Measurements from ENCODE around the gene ARHGAP5. TPM values are rescaled to one million over a fixed set of nuclear protein-coding genes. Genes with fewer than 3 reads are reported as not detected.

Gene ARHGAP5
- total RNA-seq, 2 experiments from 2014 or later, result 33.6 to 39.4 TPM

DNA sequence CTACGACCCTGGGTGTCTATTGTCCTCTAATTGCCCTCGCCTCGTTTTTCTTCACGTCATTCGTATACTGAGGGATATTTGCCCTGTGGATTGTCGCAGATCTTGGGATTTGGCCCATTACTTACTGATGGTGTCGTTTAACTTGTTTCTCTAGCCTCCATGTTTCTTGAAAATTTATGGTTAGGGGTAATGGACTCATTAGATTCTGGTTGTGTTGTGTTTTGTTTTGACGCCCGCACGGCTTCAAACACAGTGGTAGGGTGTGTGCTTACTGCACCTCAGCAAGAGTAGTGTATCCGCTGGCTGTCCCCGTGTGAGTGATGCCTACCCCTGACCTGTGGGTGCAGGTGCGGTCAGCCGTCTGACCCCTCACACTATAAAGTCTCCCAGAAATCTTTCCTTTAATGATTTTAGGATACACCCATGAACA lies 126.8 kb downstream of the ARHGAP5 start:
- POLR2A ChIA-PET, result interaction anchor here (1.0 kb wide), 2 partner anchors 126 to 127 kb away, joined by 5 to 14 read pairs; partner anchors contain the start of gene ARHGAP5
- CTCF ChIA-PET, result interaction anchor here (1.0 kb wide), 1 partner anchor 277 kb away, joined by 3 read pairs; no protein-coding TSS in a partner anchor

DNA sequence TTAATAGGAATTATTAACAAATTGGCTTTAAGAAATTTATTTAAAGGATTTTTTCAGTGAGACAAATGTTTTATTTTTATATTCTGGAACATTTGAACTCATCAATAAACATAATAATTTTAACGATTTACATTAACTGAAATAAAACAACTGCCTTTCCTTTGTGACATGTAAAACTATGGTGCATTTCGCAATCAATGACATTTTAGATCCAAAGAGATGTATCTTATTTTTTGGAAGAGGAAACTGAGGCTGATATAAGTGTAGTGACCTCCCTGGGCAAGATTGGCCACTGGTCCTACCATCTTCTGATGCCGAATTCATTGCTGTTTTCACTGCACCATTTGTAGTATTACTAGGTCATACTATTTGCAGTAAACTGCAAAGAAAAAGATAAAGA lies 128.4 kb downstream of the ARHGAP5 start:
- CTCF ChIA-PET, result no interaction called here

DNA sequence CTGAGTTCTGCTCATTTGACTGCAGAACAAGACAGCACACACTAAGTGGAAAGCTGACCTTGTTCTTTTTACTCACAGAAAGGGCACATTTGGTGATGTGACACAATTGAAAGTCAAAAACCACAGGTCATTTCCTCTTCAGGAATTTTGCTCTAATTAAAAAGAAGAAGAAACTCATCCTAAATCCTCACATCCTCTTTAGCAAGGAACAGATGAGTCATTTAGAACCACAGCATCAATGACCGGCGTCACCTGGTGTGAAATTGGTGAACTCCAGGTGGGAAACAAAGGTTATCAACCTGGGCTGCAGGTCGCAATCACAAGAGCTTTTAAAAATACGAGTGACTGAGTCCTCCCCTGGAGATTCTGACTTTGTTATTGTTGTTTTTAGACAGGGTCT lies 128.9 kb downstream of the ARHGAP5 start:
- ChIA-PET POLR2A (interaction anchor here (0.6 to 0.9 kb wide), 2 partner anchors 9 to 644 kb away, joined by 3 read pairs; no protein-coding TSS in a partner anchor), CTCF (no interaction called here)

More for the DNA sequence above, 128.4 kb downstream of the ARHGAP5 start:
- POLR2A ChIA-PET, result interaction anchor here (0.6 kb wide), 1 partner anchor 643 kb away, joined by 3 read pairs; no protein-coding TSS in a partner anchor

DNA sequence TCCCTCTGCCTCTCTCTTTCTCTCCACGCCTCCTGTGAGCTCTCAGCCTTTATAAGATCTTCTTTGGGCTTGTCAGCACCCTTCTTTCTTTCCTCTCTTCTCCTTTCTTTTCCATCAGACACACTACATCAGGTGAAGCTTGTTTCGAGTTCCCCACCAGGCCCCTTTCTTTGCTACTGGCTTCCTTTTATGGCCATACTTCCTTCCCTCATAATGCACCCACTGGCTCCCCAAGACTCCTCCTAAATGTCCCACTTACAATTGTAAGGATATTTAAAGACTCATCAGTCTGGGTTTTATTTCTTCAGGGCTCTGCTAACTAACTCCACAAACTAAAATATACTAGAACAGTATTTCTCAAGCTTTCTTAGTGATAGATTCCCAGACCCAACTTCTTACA lies 129.4 kb downstream of the ARHGAP5 start:
- ChIA-PET POLR2A (interaction anchor here (0.9 kb wide), 1 partner anchor 10 kb away, joined by 3 read pairs; no protein-coding TSS in a partner anchor), CTCF (no interaction called here)

DNA sequence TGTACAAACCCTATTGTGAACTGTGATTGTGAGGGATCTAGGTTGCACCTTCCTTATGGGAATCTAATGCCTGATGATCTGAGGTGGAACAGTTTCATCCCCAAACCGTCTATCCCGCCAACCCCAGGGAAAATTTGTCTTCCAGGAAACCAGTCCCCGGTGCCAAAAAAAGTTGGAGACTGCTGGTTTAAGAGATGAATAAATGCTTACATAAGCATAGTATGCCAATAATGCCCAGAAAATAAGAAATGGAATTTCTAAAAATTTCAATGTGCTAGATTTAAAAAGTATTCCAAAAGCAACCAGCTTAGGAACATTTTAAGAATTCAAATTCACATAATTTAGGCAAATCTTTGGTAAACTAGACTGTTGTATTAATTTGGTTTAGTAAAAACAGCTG lies 131.4 kb downstream of the ARHGAP5 start:
- POLR2A ChIA-PET, result no interaction called here
- CTCF ChIA-PET, result no interaction called here

Other genes starting within 250 kb of the ARHGAP5 start
- gene RNU6-7, start 124.7 kb downstream of the ARHGAP5 start, total RNA-seq, result not detected
- not detected for gene RNU6-8, start 126.0 kb downstream of the ARHGAP5 start, total RNA-seq

Measured in activated CD8-positive, alpha-beta memory T cell treated with anti-CD3 and anti-CD28 coated beads for 36 hours (primary cell).